ENCODE results near the gene THSD7A. TPM values are rescaled to one million over a fixed set of nuclear protein-coding genes. Genes with fewer than 3 reads are reported as not detected.
A peak's percentile ranks its signal among the peaks of the same experiment; 100 is the strongest.

THSD7A gene
- total RNA-seq, 4 donors from 2014 or later, result 3.9 to 12.3 (median 5.9) TPM

GRCh38 chr7:11557627-11558026, 274.4 kb downstream of the THSD7A start:
- ATAC-seq (ENCODE audit: low FRiP score), result no peak
- no peak for DNase-seq (ENCODE audit: low spot score)
- TF ChIP-seq CTCF (IDR thresholded peaks at IDR 0.05), result no peak

DNA sequence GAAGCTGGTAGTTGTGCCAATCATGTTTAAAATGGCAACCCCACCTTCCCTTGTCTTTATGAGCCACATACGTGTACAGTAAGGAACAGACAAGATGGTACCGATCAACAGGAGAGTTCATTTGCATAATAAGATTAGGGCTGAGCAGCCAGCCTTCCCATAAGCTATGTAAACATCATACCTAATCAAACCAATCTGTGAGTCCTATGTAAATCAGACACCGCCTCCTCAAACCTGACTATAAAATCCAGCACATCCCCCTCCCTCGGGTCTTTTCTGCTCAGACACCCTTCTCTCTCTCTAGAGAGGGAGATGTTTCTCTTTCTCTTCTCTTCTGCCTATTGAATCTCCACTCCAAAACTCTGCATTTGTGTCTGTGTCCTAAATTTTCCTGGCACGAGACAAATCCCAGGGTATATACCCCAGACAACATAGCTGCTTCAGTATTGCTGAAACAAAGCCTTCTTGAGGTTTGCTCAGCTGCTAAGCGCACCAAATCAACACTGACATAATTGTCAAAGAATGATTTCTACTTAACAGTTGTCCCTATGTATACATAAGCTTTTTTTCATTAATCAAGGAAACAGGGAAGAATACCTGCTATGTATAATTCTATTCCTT, 279.2 kb downstream of the THSD7A start:
- no peak for TF ChIP-seq CTCF (IDR thresholded peaks at IDR 0.05)
- ATAC-seq (ENCODE audit: low FRiP score) (no peak), DNase-seq (ENCODE audit: low spot score) (no peak)

- ATAC-seq (ENCODE audit: low FRiP score), result no peak
- TF ChIP-seq CTCF (IDR thresholded peaks at IDR 0.05), result no peak
- DNase-seq (ENCODE audit: low spot score), result no peak
Measured at GRCh38 chr7:11551470-11551869, 280.5 kb downstream of the THSD7A start.

DNA sequence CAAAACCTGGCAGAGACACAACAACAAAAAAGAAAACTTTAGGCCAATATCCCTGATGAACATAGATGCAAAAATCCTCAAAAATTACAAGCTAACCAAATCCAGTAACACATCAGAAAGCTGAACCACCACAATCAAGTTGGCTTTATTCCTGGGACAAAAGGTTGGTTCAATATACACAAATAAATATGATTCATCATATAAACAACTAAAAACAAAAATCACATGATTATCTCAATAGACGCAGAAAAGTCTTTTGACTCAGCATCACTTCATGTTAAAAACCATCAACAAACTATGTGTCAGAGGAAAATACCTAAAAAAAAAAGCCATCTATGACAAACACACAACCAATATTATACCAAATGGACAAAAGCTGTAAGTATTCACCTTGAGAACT, 283.5 kb downstream of the THSD7A start:
- no peak for TF ChIP-seq CTCF (IDR thresholded peaks at IDR 0.05)
- DNase-seq (ENCODE audit: low spot score) (no peak), ATAC-seq (ENCODE audit: low FRiP score) (no peak)

- TF ChIP-seq CTCF (IDR thresholded peaks at IDR 0.05), result no peak
- DNase-seq (ENCODE audit: low spot score) (no peak), ATAC-seq (ENCODE audit: low FRiP score) (no peak)
Measured at GRCh38 chr7:11541330-11541729, 290.7 kb downstream of the THSD7A start.

GRCh38 chr7:11540271-11540761, 291.7 kb downstream of the THSD7A start:
- TF ChIP-seq CTCF (IDR thresholded peaks at IDR 0.05), result no peak
- peak; percentile 62 for ATAC-seq (ENCODE audit: low FRiP score)

DNA sequence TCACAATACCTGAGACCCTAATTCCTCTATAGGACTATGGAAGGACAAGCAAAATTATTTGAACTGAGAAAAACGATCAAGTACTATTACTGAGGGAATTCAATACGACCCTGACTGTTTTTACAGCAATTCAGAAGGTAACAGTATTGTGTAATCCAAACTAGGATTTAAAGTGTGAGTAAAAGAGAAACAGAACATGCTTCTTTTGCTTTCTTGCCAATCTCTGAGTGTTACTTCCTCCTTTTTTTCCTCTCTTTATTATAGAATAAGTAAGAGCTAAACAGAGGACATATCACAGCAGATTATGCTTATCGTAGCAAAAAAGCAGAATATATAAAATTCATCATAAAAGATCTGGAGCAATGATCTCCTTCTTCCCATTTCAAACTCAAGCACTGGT, 292.1 kb downstream of the THSD7A start:
- ATAC-seq (ENCODE audit: low FRiP score), result peak; percentile 36
- TF ChIP-seq CTCF (IDR thresholded peaks at IDR 0.05), result no peak
- no peak for DNase-seq (ENCODE audit: low spot score)

More at GRCh38 chr7:11540271-11540761, 291.7 kb downstream of the THSD7A start:
- DNase-seq (ENCODE audit: low spot score), result no peak
